Stimulated activated CD8-positive, alpha-beta memory T cell treated with anti-CD3 and anti-CD28 coated beads, Interleukin-12 subunit alpha, Interleukin-12 subunit beta, amount 100 ng/mL, for 24 hours (primary cell): Measurements from ENCODE around the gene NAP1L4.

Experiments used
- DNase-seq: peaks from one replicate; pipeline ENCODE4 v3.0.0-alpha.2; 2020; ENCODE audit errors: extremely low read depth

Gene NAP1L4

DNA sequence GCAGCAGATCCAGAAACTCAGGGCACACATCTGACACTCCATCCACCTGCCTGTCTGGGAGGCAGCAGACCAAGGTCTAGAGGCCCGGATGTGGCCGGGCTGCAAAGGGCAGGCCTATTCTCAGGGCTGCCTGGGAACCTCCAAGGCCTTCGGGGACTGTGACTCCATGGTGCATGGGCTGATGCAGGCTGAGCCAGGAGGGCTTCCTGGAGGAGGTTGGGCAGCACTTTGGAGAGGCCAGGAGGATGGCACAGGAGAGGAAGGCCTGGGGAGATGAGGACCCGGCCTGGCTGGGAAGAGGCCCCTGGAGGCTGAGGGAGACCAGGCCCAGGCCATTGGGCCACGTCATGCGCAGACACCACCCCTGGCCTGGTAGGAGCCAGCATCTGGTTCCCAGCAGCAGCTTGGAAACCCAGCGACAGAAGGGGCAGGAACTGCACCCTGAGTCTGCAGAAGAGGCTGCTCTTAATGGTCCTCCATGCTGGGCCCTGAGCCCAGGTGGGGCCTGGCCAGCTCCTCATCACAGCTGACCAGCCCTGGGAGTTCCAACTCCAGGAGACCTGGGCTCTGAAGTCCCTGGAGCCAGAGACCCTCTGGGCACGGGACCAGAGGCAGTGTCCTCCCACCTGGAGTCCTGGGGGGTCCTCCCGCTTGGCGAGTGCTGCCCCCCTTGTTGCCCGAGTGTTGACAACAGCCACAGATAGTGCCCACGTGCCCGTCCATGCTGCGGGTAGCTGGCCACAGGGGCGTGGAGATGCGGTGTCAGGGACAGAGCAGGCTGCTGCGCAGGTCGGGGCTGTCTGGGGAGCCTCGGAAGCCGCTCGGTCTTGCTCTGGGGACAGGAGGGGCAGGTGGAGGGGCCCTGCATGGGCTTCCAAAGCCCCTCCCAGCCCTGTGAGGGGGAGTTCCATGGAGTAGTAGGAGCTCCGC lies 68.4 kb downstream of the NAP1L4 start:
- DNase-seq = no peak

DNA sequence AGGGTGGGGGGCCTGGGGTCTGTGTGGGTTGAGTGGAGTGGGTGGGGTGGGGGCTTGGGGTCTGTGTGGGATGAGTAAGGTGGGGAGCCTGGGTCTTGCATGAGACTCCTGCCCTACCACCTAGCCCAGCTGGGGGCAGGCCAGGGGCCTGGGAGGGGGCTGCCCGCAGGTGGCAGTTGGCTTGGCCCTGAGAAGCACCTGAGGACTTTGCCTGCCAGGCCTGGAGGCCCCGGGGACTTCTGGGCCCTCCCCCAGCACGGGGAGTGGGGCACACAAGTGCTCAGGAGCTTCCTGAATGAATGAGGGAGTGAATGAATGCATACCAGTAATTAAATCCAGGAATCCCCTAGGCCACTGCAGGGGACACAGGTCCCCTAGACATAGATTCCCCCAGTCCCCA lies 69.5 kb downstream of the NAP1L4 start:
- no peak for DNase-seq

DNA sequence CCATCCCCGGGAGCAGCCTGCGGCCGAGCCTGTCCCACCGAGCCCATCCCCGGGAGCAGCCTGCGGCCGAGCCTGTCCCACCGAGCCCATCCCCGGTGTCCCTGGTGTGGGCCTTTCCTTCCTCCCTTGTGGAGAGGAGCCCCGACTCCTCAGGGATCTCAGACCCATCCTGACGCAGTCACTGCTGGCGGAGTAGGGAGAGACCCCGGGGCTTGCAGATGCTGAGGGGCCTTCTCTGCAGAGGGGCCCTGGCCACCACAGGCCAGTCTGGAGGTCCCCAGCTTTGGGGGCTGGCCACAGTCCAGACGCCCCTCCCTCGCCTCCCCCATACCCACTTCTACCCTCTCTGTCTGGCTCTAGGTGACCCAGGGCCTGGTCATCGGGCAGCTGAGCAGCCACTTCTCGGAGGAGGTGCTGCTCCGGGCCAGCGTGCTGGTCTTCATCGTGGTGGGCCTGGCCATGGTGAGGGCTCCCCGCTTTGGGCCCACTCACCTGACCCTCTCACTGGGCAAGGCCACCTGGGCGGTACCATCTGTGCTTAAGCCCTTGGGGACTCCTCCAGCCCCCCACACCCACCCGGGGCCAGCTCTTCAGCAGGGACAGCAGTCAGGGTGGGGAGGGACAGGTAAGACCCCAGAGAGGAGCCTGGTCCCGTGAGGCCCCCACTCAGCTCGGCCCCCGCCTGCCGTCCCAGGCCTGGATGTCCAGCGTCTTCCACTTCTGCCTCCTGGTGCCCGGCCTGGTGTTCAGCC lies 70.2 kb downstream of the NAP1L4 start:
- no peak for DNase-seq

DNA sequence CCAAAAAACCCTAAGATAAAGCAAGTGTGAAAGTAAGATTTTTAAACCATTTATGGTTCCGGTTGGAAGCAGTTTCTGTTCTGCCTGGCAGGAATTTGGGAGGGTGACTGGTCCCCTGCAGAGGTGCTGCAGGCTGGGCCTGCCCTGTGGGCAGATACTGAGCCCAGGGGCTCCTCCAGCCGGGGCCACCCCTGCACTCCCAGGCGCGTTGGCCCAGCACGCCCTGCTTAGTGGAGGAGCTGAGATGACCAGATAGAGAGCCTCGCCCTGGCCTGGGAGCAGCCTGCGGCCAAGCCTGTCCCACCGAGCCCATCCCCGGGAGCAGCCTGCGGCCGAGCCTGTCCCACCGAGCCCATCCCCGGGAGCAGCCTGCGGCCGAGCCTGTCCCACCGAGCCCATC lies 70.9 kb downstream of the NAP1L4 start:
- no peak for DNase-seq

DNA sequence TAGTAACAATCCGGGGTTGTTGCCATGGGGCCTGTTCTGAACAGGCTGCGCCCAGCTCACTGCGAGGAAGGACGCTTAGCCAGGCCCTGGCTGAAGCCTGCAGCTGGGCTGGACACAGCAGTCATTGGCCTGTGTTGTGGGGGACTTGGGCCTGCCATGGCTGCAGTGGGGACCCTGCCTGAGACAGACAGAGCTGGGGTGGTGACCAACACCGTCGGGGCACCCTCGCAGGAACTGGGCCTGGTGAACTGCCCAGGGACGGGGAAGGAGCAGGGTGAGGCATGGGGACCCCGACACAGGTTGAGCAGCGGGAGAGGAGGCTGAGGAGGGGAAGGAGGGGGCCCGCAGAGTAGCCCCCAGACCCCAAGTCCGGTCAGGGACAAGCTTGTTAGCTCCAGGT lies 71.8 kb downstream of the NAP1L4 start:
- no peak for DNase-seq

DNA sequence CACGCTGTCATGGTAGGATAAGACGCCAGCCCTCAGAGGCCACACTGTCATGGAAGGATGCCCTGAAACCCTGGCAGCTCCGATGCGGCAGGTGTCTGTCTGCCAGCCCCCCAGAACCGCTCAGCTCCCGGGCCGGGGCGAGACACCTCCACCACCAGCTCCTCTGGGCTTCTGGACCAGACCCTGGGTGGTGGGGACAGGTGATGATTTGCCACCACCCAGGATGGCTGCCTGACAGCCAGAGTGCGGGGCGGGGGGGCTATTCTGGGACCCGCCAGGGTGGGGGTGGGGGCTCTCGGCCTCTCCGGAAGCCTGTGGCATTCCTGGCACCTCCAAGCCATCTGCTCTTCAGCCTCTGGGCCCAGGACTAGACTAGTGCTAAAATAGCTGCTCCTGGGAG lies 72.3 kb downstream of the NAP1L4 start:
- DNase-seq = no peak

DNA sequence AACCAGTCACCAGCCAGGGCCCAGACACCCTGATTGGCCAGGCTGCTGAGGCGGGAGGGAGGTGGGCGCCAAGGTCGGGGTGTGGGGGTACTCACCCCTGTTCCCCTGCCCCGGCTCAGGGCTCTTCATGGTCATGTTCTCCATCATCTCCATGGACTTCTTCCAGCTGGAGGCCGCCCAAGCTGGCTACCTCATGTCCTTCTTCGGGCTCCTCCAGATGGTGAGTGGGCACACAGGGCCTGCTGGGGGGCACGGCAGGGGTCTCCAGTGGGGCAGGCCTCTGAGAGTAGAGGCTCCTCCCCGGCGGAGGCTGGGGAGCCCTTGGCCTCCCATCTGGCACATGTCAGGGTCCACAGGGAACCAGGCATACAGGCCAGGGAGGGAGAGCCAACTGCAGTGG lies 72.9 kb downstream of the NAP1L4 start:
- no peak for DNase-seq

DNA sequence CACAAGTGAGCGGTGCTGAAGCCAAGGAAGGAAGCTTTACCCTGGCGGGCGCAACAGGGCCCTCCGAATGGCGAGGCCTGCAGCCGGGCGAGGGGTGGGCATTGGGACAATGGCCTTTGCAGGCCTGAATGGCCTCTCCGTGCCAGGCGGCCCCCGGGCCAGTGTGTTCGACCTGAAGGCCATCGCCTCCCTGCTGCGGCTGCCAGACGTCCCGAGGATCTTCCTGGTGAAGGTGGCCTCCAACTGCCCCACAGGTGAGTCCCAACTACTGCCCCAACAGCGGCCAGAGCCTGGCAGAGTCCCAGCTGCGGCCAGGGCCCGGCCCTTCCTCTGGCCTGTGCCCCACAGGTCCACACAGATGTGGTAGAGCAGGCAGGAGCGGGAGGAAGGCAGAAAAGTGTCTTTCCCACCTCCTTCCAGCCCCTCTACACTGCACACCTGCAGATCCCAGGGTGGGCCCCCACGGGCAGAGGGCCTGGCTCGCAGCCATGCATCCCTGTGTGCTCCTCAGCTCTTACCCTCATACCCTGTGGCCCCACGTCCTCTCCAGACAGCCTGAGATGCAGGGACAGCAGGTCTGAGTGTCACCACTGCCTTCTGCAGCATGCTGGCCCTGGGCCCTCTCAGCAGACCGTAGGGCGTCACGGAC lies 74.2 kb downstream of the NAP1L4 start:
- DNase-seq = no peak

DNA sequence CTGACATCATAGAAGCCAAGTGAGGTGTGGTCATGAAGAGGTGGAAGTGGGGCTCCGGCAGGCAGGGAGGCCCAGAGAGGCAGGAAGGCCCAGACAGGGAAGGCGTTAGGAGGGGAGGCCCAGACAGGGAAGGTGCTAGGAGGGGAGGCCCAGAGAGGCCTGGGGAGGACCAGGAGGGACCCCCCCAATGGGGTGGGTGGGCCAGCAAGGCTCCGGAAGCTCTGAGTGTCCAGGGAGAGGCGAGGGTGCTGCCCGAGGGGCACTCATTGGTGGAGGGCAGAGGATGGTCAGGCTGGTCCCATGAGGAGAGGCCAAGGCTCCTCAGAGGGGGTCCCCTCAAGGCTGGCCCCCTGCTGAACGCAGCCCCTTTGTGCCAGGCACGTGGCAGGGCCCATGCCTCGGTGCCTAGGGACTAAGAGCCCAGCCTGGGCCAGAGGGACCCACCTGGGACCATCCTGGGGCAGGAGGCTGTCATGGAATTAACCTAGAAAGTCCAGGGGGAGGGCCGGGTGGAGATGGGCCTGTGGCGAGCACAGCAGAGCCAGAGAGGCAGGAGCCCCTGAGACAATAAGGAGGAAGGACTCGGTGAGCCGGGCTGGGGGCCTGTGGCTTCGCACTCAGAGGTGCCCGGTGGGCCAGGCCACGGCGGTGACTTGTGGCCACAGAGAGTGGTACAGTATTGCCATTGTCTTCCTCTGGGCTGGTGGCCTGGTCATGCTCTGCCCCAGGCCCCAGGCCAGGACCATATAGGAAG lies 75.1 kb downstream of the NAP1L4 start:
- no peak for DNase-seq

DNA sequence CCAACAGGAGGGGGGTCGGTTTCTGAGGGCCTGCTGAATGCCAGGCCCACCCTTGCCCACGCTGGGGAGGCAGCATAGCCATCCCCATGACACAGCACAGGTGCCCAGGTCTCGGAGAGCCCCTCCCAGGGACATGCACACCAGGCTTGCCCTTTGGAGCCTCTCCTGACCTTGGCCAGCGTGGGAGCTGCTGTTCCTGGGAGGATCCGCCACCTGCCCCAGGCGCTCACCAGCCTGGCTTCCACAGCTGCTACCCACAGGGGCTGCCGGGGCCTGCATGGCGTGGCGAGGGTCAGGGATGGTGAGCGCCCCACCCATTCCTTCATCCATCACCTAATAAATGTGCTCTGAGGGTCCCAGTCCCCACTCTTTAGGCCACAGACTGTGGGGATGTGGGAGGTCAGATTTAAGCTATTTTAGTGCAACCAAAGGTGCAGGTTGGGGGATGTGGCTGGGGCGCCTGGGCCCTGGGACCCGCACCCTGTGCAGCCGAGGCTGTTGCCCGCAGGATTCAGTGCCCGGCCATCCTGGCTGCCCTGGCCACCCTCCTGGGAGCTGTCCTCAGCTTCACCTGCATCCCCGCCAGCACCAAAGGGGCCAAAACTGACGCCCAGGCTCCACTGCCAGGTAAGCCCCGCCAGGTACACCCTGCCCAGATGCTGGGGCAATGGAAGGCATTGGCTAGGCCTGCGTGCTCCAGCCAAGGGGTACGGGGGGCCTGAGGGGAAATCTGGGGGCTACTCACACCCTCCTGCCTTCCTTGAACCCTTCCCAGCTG lies 75.8 kb downstream of the NAP1L4 start:
- DNase-seq = no peak

DNA sequence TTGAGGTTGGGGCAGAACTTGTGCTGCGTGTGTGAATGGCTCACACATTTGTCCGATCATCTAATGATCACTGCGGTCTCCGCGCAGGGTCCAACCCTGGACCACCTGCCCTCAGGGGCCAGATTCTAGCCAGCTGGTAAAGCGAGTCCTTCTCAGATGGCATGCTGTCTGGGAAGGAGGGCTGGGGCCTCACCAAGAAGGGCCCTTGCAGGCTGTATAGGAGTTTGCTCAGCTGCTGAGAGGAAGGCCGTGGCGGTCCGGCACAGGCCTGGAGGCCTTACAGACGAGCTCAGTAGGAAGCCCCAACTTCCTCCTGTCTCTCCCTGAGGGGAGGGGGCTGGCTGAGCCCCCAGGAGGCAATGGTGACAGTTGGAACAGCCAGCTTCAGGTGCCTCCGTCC lies 76.7 kb downstream of the NAP1L4 start:
- no peak for DNase-seq

DNA sequence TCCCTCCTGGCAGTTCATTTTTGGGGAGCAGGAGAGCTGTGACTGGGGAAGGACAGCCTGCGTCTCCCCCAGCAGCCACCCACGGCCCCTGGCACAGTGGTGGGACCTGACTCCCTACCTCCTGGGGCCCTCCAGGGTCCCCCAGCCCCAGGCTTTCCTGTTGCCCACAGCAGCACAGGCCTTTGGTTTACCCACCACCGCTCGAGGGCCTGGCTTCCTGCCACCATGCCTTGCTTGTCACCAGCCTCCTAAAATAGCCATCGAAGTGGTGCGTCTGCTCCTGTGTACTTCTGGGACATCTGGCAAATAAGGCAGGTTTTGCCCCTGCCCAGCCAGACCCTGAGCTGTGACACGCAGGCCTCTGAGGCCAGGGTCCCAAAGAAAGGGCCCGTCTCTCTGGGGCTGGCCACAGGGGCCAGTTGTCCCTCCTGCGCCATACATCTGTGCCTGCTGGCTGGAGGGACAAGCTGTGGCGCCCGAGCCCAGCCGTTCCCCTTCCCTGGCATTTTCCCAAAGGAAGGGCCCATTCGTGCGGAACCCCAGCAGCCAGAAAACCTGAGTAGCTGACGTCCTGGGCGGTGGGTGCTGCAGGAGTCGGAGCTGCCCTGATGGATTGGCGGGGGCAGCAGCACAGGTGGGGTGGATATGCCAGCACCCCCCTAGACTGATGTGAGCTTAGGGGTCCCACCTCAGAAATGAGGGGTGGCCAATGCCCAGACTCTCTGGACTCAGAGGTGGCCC lies 77.5 kb downstream of the NAP1L4 start:
- no peak for DNase-seq

DNA sequence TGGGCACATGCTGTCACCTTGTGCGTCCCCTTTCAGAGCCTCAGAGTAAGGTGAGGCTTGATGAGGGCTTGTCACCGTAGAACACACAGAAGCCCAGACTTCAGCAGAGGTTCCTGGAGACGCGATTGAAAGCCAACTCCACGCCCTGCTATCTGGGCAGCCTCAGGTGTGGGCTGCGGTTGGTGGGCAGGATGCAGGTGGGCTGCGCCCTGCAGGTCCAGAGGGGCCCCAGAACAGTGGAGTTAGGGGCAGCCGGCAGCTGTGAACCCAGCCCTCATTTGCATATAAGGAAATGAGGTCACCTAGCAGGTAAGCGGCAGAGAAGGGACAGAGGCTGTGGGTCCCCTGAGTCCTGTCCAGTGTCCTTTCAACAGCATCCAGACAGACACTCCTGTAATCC lies 78.4 kb downstream of the NAP1L4 start:
- no peak for DNase-seq

DNA sequence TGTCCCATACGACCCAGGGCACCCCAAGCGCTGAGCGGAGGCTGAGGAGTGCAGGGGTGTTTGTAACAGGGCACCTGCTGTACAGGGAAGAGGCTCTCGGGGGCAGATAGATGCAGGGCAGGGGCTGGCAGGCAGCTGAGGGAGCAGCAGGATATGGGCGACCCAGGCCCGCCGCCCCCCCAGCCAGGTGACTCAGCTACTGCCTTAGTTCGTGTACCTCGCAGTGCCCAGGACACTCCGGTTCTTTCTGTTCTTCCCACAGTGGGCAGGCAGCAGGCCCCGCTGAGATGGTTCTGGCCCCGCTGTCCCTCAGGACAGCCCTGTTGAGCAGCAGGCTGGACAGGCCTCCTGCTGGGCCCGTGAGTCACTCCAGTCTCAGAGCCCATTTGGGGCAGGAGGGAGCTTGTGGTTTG lies 79.1 kb downstream of the NAP1L4 start:
- no peak for DNase-seq

DNA sequence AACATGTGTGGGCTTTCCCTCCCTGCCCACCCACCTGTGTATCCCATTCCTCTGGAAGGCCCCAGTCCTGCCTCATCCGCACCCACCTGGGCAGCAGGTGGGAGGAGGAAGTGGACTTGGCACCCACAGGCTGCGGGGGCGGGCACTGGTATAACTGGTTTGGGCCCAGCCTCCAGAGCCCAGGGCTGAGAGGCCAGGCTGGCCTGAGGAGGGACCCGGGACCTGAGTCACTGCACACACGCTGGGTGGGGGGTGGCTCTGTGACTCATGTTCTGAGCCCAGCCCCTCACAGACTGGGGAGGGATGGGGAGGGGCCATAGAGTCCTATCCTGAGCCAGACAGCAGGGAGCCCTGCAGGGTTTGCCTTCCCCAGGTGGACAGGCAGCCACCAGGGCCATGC lies 79.6 kb downstream of the NAP1L4 start:
- no peak for DNase-seq

DNA sequence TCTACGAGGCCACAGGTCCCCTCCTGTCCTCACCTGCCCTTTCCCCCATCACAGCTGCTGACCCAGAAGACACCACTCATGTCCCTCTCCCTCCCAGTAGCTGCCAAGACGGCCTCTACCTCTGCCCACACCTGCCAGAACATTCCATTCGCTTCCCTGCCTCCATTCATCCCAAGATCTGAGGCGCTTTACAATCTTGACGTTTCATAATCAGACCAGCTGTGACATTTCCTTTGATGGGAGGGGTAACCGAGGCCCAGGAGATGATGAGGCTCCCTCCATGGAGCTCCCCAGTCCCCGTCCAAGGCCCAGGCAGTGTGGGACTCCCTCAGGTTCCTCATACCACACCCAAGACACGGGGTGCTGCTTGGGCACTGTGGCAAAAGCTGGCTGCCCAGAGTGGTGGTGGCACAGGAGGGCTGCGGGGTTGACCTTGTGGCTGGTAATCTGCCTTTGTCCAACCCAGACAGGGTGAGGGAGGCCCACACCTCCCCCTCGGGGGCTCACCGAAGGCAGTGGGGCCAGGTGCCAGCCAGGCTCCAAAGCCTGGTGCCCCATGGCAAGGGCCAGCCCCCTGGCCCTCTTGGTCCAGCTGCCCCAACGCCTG lies 80.2 kb downstream of the NAP1L4 start:
- no peak for DNase-seq

DNA sequence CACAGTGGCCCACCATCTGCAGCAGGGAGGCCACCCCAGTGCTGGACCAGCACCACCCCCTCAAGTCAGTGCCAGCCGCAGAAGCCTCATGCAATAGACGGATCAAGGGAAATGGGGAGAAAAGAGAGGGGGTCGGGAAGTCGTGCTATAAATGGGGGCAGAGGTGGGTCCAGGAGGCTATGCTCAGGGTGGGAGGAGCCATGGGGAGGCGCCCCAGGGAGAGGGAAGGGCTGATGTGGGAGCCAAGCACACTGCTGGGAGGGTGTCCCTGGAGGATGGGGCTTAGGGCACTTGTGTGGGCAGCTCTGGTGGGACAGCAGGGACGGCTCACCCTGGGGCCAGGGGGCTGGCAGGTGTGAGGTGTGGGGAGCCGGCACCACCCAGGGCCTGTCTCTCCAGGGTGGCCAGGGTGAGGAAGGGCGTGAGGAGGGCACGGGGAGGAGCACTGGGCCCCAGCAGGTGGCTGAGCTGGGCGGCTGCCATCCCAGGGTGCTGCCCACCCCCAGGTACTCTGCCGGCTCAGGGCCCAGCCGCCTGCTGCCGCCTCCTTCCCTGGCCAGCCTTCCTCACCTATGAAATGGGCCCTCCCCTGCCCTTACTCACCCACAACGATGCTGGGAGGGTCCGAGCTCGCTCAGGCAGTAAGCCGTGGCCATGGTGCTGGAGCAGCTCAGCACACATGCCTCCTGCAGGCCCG lies 80.9 kb downstream of the NAP1L4 start:
- no peak for DNase-seq

DNA sequence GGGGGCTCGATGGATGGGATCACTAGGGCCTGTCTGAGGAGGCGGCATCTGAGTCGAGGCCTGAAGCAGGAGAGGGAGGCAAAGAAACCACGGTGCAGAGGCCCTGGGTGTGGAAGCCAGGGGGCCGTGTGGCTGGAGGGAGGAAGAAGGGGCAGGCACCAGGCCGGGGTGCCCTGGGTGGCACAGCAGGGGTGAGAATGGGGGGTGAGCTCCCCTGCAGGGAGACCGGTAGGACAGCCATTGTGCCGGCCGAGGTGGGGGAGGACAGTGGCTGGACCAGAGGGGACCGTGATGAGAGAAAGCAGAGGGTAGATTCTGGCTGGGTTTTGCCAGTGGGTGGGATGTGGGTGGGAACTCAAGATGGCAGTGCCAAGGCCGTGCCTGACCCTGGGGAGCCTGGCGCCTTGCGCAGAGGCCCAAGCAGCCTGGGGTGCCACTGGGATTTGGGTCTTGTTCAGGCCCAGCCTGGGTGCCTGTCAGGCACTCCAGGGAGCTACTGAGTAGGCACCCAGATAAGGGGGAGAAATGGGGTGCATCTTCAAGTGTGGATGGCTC lies 81.7 kb downstream of the NAP1L4 start:
- DNase-seq = no peak
